ENCODE results near the gene IPPK.
"Not testable (repeated sequence)": the region's sequence is repeated elsewhere in the genome, so short reads cannot be mapped to it uniquely, and the experiment has no call there.

IPPK gene

GRCh38 chr9:92612292-92612691, 57.6 kb downstream of the IPPK start:
- DNase-seq, result no peak

- DNase-seq, result no peak
These were observed 58.2 kb downstream of the IPPK start for GRCh38 chr9:92611621-92612285.

GRCh38 chr9:92610470-92611420, 59.2 kb downstream of the IPPK start:
- DNase-seq, result no peak

- DNase-seq, result no peak
These were observed 61.0 kb downstream of the IPPK start for GRCh38 chr9:92608909-92609445.

GRCh38 chr9:92608241-92608908, 61.6 kb downstream of the IPPK start:
- no peak for DNase-seq

- no peak for DNase-seq
These were observed 62.2 kb downstream of the IPPK start for GRCh38 chr9:92607773-92608172.

GRCh38 chr9:92607088-92607487, 62.8 kb downstream of the IPPK start:
- no peak for DNase-seq

GRCh38 chr9:92605224-92605623, 64.7 kb downstream of the IPPK start:
- no peak for DNase-seq

GRCh38 chr9:92603990-92604389, 65.9 kb downstream of the IPPK start:
- DNase-seq, result no peak

- no peak for DNase-seq
These were observed 66.8 kb downstream of the IPPK start for GRCh38 chr9:92603100-92603499.

- no peak for DNase-seq
These were observed 67.5 kb downstream of the IPPK start for GRCh38 chr9:92602413-92602812.

- no peak for DNase-seq
These were observed 68.5 kb downstream of the IPPK start for GRCh38 chr9:92601451-92601850.

GRCh38 chr9:92600462-92601261, 69.3 kb downstream of the IPPK start:
- no peak for DNase-seq

- DNase-seq, result no peak
These were observed 69.9 kb downstream of the IPPK start for GRCh38 chr9:92599938-92600461.

- no peak for DNase-seq
These were observed 71.5 kb downstream of the IPPK start for GRCh38 chr9:92598382-92598781.

- DNase-seq, result no peak
These were observed 74.0 kb downstream of the IPPK start for GRCh38 chr9:92595930-92596329.

GRCh38 chr9:92595075-92595474, 74.9 kb downstream of the IPPK start:
- not testable (repeated sequence) for DNase-seq

- DNase-seq, result no peak
These were observed 76.7 kb downstream of the IPPK start for GRCh38 chr9:92592946-92593861.

GRCh38 chr9:92592537-92592936, 77.4 kb downstream of the IPPK start:
- DNase-seq, result no peak

GRCh38 chr9:92590377-92590776, 79.6 kb downstream of the IPPK start:
- DNase-seq, result no peak

GRCh38 chr9:92589923-92590322, 80.0 kb downstream of the IPPK start:
- no peak for DNase-seq

Measured in SIG-M5 (cell line).